H9 (cell line): ENCODE measurements around the gene UNC45A. TPM values are rescaled to one million over a fixed set of nuclear protein-coding genes. Genes with fewer than 3 reads are reported as not detected.

Experiments used
- DNase-seq: peaks from one replicate; pipeline ENCODE4 v3.0.0-alpha.2; 2017
- H2AFZ ChIP-seq: one replicate; pipeline ENCODE4 v1.6.1; 2013; ENCODE audit warnings: mild to moderate bottlenecking, low read length, control low read depth, moderate library complexity
- H2AK5ac ChIP-seq: 2 replicates; pipeline ENCODE4 v1.6.1; 2013; ENCODE audit warnings: low read length, control low read depth, mixed read lengths; ENCODE audit not compliant: insufficient read length
- H2BK120ac ChIP-seq: one replicate; pipeline ENCODE4 v1.6.1; 2013; ENCODE audit warnings: low read depth, mild to moderate bottlenecking, low read length, control low read depth, inconsistent platforms; ENCODE audit not compliant: poor library complexity, severe bottlenecking
- H2BK12ac ChIP-seq: 2 replicates; pipeline ENCODE4 v1.6.1; 2013; ENCODE audit warnings: low read length, control low read depth, mixed read lengths, low read depth; ENCODE audit not compliant: insufficient read length
- H2BK15ac ChIP-seq: 2 replicates; pipeline ENCODE4 v1.6.1; 2013; ENCODE audit warnings: low read depth, low read length, control low read depth
- H2BK20ac ChIP-seq: one replicate; pipeline ENCODE4 v1.6.1; 2013; ENCODE audit warnings: low read depth, mild to moderate bottlenecking, low read length, control low read depth, inconsistent platforms; ENCODE audit not compliant: poor library complexity, severe bottlenecking
- H2BK5ac ChIP-seq: 2 replicates; pipeline ENCODE4 v1.6.1; 2013; ENCODE audit warnings: low read length, control low read depth, mixed read lengths; ENCODE audit not compliant: insufficient read length
- H3K14ac ChIP-seq: 2 replicates; pipeline ENCODE4 v1.6.1; 2013; ENCODE audit warnings: low read length, control low read depth; ENCODE audit not compliant: insufficient read depth
- H3K18ac ChIP-seq: 2 replicates; pipeline ENCODE4 v1.6.1; 2013; ENCODE audit warnings: low read depth, mild to moderate bottlenecking, mixed read lengths, low read length, control low read depth; ENCODE audit not compliant: insufficient read length
- H3K23ac ChIP-seq: 2 replicates; pipeline ENCODE4 v1.6.1; 2013; ENCODE audit warnings: low read length, control low read depth, mixed read lengths, low read depth; ENCODE audit not compliant: insufficient read length
- H3K23me2 ChIP-seq: 2 replicates; pipeline ENCODE4 v1.6.1; 2013; ENCODE audit warnings: low read depth, mild to moderate bottlenecking, mixed read lengths, low read length, control low read depth; ENCODE audit not compliant: insufficient read length, poor library complexity, severe bottlenecking
- H3K27ac ChIP-seq: 2 replicates; pipeline ENCODE4 v1.5.1; 2013; ENCODE audit warnings: low read length, control low read depth, mixed read lengths, low read depth; ENCODE audit not compliant: insufficient read length
- H3K27me3 ChIP-seq: 2 replicates; pipeline ENCODE4 v1.6.1; 2013; ENCODE audit warnings: low read length, control low read depth, inconsistent platforms; ENCODE audit not compliant: insufficient read depth
- H3K4ac ChIP-seq: 2 replicates; pipeline ENCODE4 v1.6.1; 2013; ENCODE audit warnings: low read depth, mild to moderate bottlenecking, control low read depth, inconsistent platforms, low read length, moderate library complexity
- H3K4me1 ChIP-seq: 2 replicates; pipeline ENCODE4 v1.6.1; 2013; ENCODE audit warnings: low read length, control low read depth, inconsistent platforms; ENCODE audit not compliant: insufficient read depth
- H3K4me2 ChIP-seq: 2 replicates; pipeline ENCODE4 v1.6.1; 2013; ENCODE audit warnings: low read length, control low read depth, mixed read lengths; ENCODE audit not compliant: insufficient read length, insufficient read depth
- H3K56ac ChIP-seq: 2 replicates; pipeline ENCODE4 v1.6.1; 2013; ENCODE audit warnings: low read depth, mild to moderate bottlenecking, mixed read lengths, low read length, control low read depth; ENCODE audit not compliant: insufficient read length
- H3K79me1 ChIP-seq: 2 replicates; pipeline ENCODE4 v1.6.1; 2013; ENCODE audit warnings: low read depth, mild to moderate bottlenecking, moderate library complexity, low read length, control low read depth, inconsistent platforms; ENCODE audit not compliant: insufficient read depth, poor library complexity, severe bottlenecking
- H3K79me2 ChIP-seq: 2 replicates; pipeline ENCODE4 v1.6.1; 2013; ENCODE audit warnings: low read length, control low read depth, inconsistent platforms; ENCODE audit not compliant: insufficient read depth
- H3K9ac ChIP-seq: 2 replicates; pipeline ENCODE4 v1.6.1; 2013; ENCODE audit warnings: low read length, control low read depth, mixed read lengths; ENCODE audit not compliant: insufficient read length; ENCODE audit errors: extremely low read depth
- H3K9me3 ChIP-seq: one replicate; pipeline ENCODE4 v1.6.1; 2013; ENCODE audit warnings: low read depth, low read length, inconsistent platforms; ENCODE audit not compliant: control insufficient read depth
- H3T11ph ChIP-seq: one replicate; pipeline ENCODE4 v1.6.1; 2013; ENCODE audit warnings: mild to moderate bottlenecking, low read length, control low read depth, inconsistent platforms
- H4K20me1 ChIP-seq: one replicate; pipeline ENCODE4 v1.6.1; 2013; ENCODE audit not compliant: control insufficient read depth, insufficient read length, insufficient read depth
- H4K5ac ChIP-seq: 2 replicates; pipeline ENCODE4 v1.6.1; 2013; ENCODE audit warnings: low read depth, mild to moderate bottlenecking, mixed read lengths, low read length, control low read depth; ENCODE audit not compliant: insufficient read length
- H4K8ac ChIP-seq: replicated peaks from 2 replicates; pipeline ENCODE4 v1.6.1; 2013; ENCODE audit warnings: low read length, control low read depth, mixed read lengths, low read depth; ENCODE audit not compliant: insufficient read length
- H4K91ac ChIP-seq: 2 replicates; pipeline ENCODE4 v1.6.1; 2013; ENCODE audit warnings: low read depth, mild to moderate bottlenecking, moderate library complexity, mixed read lengths, low read length, control low read depth; ENCODE audit not compliant: insufficient read length
- H3K27ac Mint-ChIP-seq, 3 experiments: 2 replicates in 2 of 3; 3 replicates in 1 of 3; pipeline ENCODE4 v1.8.0; 2020 to 2021; ENCODE audit warnings: mixed read lengths in 3 of 3, mild to moderate bottlenecking in 1 of 3, moderate library complexity in 1 of 3
- H3K27me3 Mint-ChIP-seq: 2 replicates; pipeline ENCODE4 v1.8.0; 2021; ENCODE audit warnings: low read depth, mild to moderate bottlenecking, moderate library complexity, mixed read lengths
- H3K36me3 Mint-ChIP-seq, 3 experiments: 2 replicates in 2 of 3; 3 replicates in 1 of 3; pipeline ENCODE4 v1.8.0; 2020 to 2021; ENCODE audit warnings: low read depth in 3 of 3, mixed read lengths in 3 of 3; ENCODE audit not compliant: insufficient read depth in 1 of 3
- H3K4me1 Mint-ChIP-seq, 2 experiments: 2 replicates each; pipeline ENCODE4 v1.8.0; 2020; ENCODE audit warnings: mixed read lengths in 2 of 2
- H3K4me3 Mint-ChIP-seq, 2 experiments: 2 replicates in 1 of 2; 3 replicates in 1 of 2; pipeline ENCODE4 v1.8.0; 2020 to 2021; ENCODE audit warnings: mild to moderate bottlenecking in 2 of 2, mixed read lengths in 2 of 2, moderate library complexity in 1 of 2
- H3K9me3 Mint-ChIP-seq, 2 experiments: 2 replicates in 1 of 2; 3 replicates in 1 of 2; pipeline ENCODE4 v1.8.0; 2020; ENCODE audit warnings: mild to moderate bottlenecking in 2 of 2, mixed read lengths in 2 of 2, moderate library complexity in 1 of 2
- WGBS: extraction: QIAGEN DNeasy Blood & Tissue Kit; methylation state at CpG from one replicate; pipeline ENCODE4 v1.1.7; 2013; ENCODE audit warnings: missing lambda C conversion rate, low lambda C conversion rate, mixed read lengths; ENCODE audit not compliant: insufficient read length; ENCODE audit errors: extremely low coverage; 5-methylcytosine and 5-hydroxymethylcytosine counted together
- total RNA-seq: library from RNA; stranded (reverse); gene quantifications from 2 replicates; pipeline ENCODE4 v1.2.1, GENCODE V29; 2021
- TF ChIP-seq, protein P1 (sequence below): fragments of 200-600 bp; sonication (generic); conservative IDR thresholded peaks from 3 replicates; pipeline ENCODE4 v1.8.0; 2021; ENCODE audit warnings: antibody characterized with exemption, mild to moderate bottlenecking

UNC45A gene
- total RNA-seq, 1 experiment from 2014 or later, result 84.6 TPM

DNA sequence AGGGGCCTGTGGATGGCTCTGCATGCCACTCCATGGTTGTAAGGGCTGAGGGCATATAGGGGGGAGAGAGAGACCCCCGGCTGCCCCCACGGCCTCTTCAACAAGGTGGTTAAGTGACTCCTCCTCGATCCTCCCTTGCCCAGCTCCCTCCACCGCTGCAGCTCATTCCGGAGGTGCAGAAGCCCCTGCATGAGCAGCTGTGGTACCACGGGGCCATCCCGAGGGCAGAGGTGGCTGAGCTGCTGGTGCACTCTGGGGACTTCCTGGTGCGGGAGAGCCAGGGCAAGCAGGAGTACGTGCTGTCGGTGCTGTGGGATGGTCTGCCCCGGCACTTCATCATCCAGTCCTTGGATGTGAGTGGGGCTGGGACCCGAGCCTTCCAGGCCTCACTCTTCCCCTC lies 44.2 kb upstream of the UNC45A start:
- peaks cover 4 to 10% of the 10 kb centered on the region in 2 experiments for H3K4me1 Mint-ChIP-seq
- H3K4ac ChIP-seq, result no peak overlapping the region
- H3K79me1 ChIP-seq, result no peaks in the 10 kb centered on the region
- no peaks in the 10 kb centered on the region; the same call in 1 of the 2 replicates for H3K27me3 Mint-ChIP-seq
- H4K91ac ChIP-seq, result no peak overlapping the region
- no peak overlapping the region for H3K27ac ChIP-seq
- H3K4me1 ChIP-seq, result no peaks in the 10 kb centered on the region; the same call in 1 of the 2 replicates
- no peak for DNase-seq
- no peak overlapping the region for H3K9ac ChIP-seq
- no peak overlapping the region for H2BK15ac ChIP-seq
- H4K20me1 ChIP-seq, result no peaks in the 10 kb centered on the region
- H3K4me3 Mint-ChIP-seq, result no peak overlapping the region
- H3T11ph ChIP-seq, result no peak overlapping the region
- H3K79me2 ChIP-seq, result no peaks in the 10 kb centered on the region
- H3K18ac ChIP-seq, result no peak overlapping the region
- H3K14ac ChIP-seq, result no peak overlapping the region
- H2AFZ ChIP-seq, result no peak overlapping the region
- TF ChIP-seq, protein P1, sequence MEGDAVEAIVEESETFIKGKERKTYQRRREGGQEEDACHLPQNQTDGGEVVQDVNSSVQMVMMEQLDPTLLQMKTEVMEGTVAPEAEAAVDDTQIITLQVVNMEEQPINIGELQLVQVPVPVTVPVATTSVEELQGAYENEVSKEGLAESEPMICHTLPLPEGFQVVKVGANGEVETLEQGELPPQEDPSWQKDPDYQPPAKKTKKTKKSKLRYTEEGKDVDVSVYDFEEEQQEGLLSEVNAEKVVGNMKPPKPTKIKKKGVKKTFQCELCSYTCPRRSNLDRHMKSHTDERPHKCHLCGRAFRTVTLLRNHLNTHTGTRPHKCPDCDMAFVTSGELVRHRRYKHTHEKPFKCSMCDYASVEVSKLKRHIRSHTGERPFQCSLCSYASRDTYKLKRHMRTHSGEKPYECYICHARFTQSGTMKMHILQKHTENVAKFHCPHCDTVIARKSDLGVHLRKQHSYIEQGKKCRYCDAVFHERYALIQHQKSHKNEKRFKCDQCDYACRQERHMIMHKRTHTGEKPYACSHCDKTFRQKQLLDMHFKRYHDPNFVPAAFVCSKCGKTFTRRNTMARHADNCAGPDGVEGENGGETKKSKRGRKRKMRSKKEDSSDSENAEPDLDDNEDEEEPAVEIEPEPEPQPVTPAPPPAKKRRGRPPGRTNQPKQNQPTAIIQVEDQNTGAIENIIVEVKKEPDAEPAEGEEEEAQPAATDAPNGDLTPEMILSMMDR, result no peak
- H4K8ac ChIP-seq, result no peak overlapping the region
- H3K27ac Mint-ChIP-seq, result no peak overlapping the region
- no peak overlapping the region for H2AK5ac ChIP-seq
- no peak overlapping the region for H2BK120ac ChIP-seq
- H3K4me2 ChIP-seq, result no peak overlapping the region
- H4K5ac ChIP-seq, result no peak overlapping the region
- no peaks in the 10 kb centered on the region for H3K9me3 ChIP-seq
- no peaks in the 10 kb centered on the region for H3K23me2 ChIP-seq
- no peak overlapping the region for H2BK12ac ChIP-seq
- WGBS, result no CpG with 5 or more reads among the region's 12 CpGs
- H3K9me3 Mint-ChIP-seq, result no peaks in the 10 kb centered on the region; a peak in 1 of 5 replicates
- H3K36me3 Mint-ChIP-seq, result peaks cover 4 to 10% (median 8%) of the 10 kb centered on the region in 3 experiments; a peak in 6 of 7 replicates
- no peak overlapping the region for H2BK20ac ChIP-seq
- H3K56ac ChIP-seq, result no peak overlapping the region
- no peaks in the 10 kb centered on the region for H3K27me3 ChIP-seq
- H2BK5ac ChIP-seq, result no peak overlapping the region
- no peak overlapping the region for H3K23ac ChIP-seq
